ENCODE measurements around the gene SPPL3.

GRCh38 chr12:120909633-120910298 lies 5.6 kb upstream of the SPPL3 start:
- TF ChIP-seq CTCF (IDR thresholded peaks at IDR 0.05 in 2 of 3, conservative IDR thresholded peaks at IDR 0.05 in 1 of 3; ENCODE audit: borderline replicate concordance in 1 of 3, insufficient read depth in 1 of 3, low read depth in 2 of 3, low read length in 2 of 3) (no peak), REST (IDR thresholded peaks at IDR 0.05; ENCODE audit: low read depth) (no peak), MAX (IDR thresholded peaks at IDR 0.05) (no peak), POLR2AphosphoS5 (IDR thresholded peaks at IDR 0.05; ENCODE audit: low read depth, low read length) (no peak), EZH2 (IDR thresholded peaks at IDR 0.05) (no peak)

Measured in HCT116 (cell line).